Measurements from ENCODE around the gene TSSK3.

The TSSK3 gene

GRCh38 chr1:32405672-32406467, 43.5 kb downstream of the TSSK3 start:
- no peak for DNase-seq

- no peak for DNase-seq
Measured at GRCh38 chr1:32406629-32407111, 44.3 kb downstream of the TSSK3 start.

- DNase-seq = no peak
Measured at GRCh38 chr1:32411261-32411660, 48.9 kb downstream of the TSSK3 start.

GRCh38 chr1:32413507-32414185, 51.3 kb downstream of the TSSK3 start:
- DNase-seq = peak; percentile 56

Data from effector CD8-positive, alpha-beta T cell (primary cell).